GM23338 (cell line): Measurements from ENCODE around the gene INPP4A. TPM values are rescaled to one million over a fixed set of nuclear protein-coding genes. Genes with fewer than 3 reads are reported as not detected.

Source experiments
- ATAC-seq: fragments of 200-7000 bp; cut with Tn5 transposase; 3 replicates; pipeline ENCODE4 v1.9.1; 2020
- DNase-seq: peaks from one replicate; pipeline ENCODE4 v3.0.0-alpha.2; 2015; ENCODE audit warnings: low spot score
- H2AFZ ChIP-seq: fragments of 200-600 bp; sonication (generic); 2 replicates; pipeline ENCODE4 v1.8.0; 2016; ENCODE audit warnings: antibody characterized with exemption, mild to moderate bottlenecking, moderate library complexity
- H3F3A ChIP-seq: fragments of 200-600 bp; sonication (generic); replicated peaks from 2 replicates; pipeline ENCODE4 v1.8.0; 2017; ENCODE audit warnings: antibody characterized with exemption, mixed run types, low read depth
- H3K27ac ChIP-seq: fragments of 200-600 bp; sonication (generic); 2 replicates; pipeline ENCODE4 v1.6.1; 2016; ENCODE audit warnings: low read depth
- H3K27me3 ChIP-seq: fragments of 200-600 bp; sonication (generic); 2 replicates; pipeline ENCODE4 v1.8.0; 2016; ENCODE audit warnings: mild to moderate bottlenecking, mixed run types, moderate library complexity; ENCODE audit not compliant: insufficient read depth
- H3K36me3 ChIP-seq: fragments of 200-600 bp; sonication (generic); 2 replicates; pipeline ENCODE4 v1.8.0; 2016; ENCODE audit warnings: mild to moderate bottlenecking; ENCODE audit not compliant: insufficient read depth
- H3K4me1 ChIP-seq: fragments of 200-600 bp; sonication (generic); 2 replicates; pipeline ENCODE4 v1.8.0; 2016; ENCODE audit warnings: mild to moderate bottlenecking, moderate library complexity; ENCODE audit not compliant: insufficient read depth
- H3K4me2 ChIP-seq: fragments of 200-600 bp; sonication (generic); 2 replicates; pipeline ENCODE4 v1.7.1; 2017; ENCODE audit warnings: mixed run types
- H3K4me3 ChIP-seq: fragments of 200-600 bp; sonication (generic); 2 replicates; pipeline ENCODE4 v1.6.1; 2016; ENCODE audit warnings: mixed run types
- H3K79me2 ChIP-seq: fragments of 200-600 bp; sonication (generic); replicated peaks from 2 replicates; pipeline ENCODE4 v1.8.0; 2017; ENCODE audit warnings: mild to moderate bottlenecking; ENCODE audit not compliant: insufficient read depth
- H3K9me2 ChIP-seq: fragments of 200-600 bp; sonication (generic); 2 replicates; pipeline ENCODE4 v1.8.0; 2017; ENCODE audit not compliant: insufficient read depth
- H4K20me1 ChIP-seq: fragments of 200-600 bp; sonication (generic); replicated peaks from 2 replicates; pipeline ENCODE4 v1.8.0; 2017; ENCODE audit warnings: mild to moderate bottlenecking; ENCODE audit not compliant: insufficient read depth
- H3K27ac Mint-ChIP-seq: 2 replicates; pipeline ENCODE4 v1.8.0; 2020; ENCODE audit warnings: inconsistent platforms, mild to moderate bottlenecking, moderate library complexity, mixed read lengths
- H3K27me3 Mint-ChIP-seq: 3 replicates; pipeline ENCODE4 v1.8.0; 2022; ENCODE audit warnings: low read depth, mild to moderate bottlenecking, moderate library complexity, mixed read lengths, inconsistent platforms; ENCODE audit not compliant: insufficient read depth, poor library complexity
- H3K36me3 Mint-ChIP-seq: 3 replicates; pipeline ENCODE4 v1.8.0; 2021; ENCODE audit warnings: low read depth, mild to moderate bottlenecking, inconsistent platforms, moderate library complexity, mixed read lengths
- H3K4me1 Mint-ChIP-seq: 3 replicates; pipeline ENCODE4 v1.8.0; 2020; ENCODE audit warnings: mild to moderate bottlenecking, inconsistent platforms, mixed read lengths
- H3K4me3 Mint-ChIP-seq: 3 replicates; pipeline ENCODE4 v1.8.0; 2021; ENCODE audit warnings: moderate library complexity, mild to moderate bottlenecking, inconsistent platforms, mixed read lengths
- H3K9me3 Mint-ChIP-seq: 3 replicates; pipeline ENCODE4 v1.8.0; 2020; ENCODE audit warnings: moderate library complexity, mild to moderate bottlenecking, inconsistent platforms, mixed read lengths
- CREB1 ChIP-seq: fragments of 250-450 bp; sonication (Bioruptor Pico); IDR thresholded peaks from 2 replicates; pipeline ENCODE4 v1.5.0; 2020; ENCODE audit warnings: low read depth, mild to moderate bottlenecking, moderate library complexity
- ETS1 ChIP-seq: IDR thresholded peaks from 2 replicates; pipeline ENCODE4 v1.6.1; 2016; ENCODE audit warnings: antibody characterized with exemption
- EZH2 ChIP-seq: fragments of 200-600 bp; sonication (generic); IDR thresholded peaks from one replicate; pipeline ENCODE4 v1.8.0; 2017; ENCODE audit warnings: antibody characterized with exemption, mild to moderate bottlenecking, low read depth; ENCODE audit not compliant: unreplicated experiment
- EZH2phosphoT487 ChIP-seq: fragments of 200-600 bp; sonication (generic); IDR thresholded peaks from one replicate; pipeline ENCODE4 v1.8.1; 2018; ENCODE audit warnings: antibody characterized with exemption; ENCODE audit not compliant: unreplicated experiment
- JUNB ChIP-seq: IDR thresholded peaks from one replicate; pipeline ENCODE4 v1.6.1; 2016; ENCODE audit warnings: antibody characterized with exemption; ENCODE audit not compliant: unreplicated experiment
- NANOG ChIP-seq: IDR thresholded peaks from 2 replicates; pipeline ENCODE4 v1.6.1; 2016; ENCODE audit warnings: antibody characterized with exemption, borderline replicate concordance
- POLR2AphosphoS5 ChIP-seq: IDR thresholded peaks from 2 replicates; pipeline ENCODE4 v1.6.1; 2016; ENCODE audit warnings: antibody characterized with exemption, low read depth
- STAT1 ChIP-seq: IDR thresholded peaks from one replicate; pipeline ENCODE4 v1.6.1; 2016; ENCODE audit warnings: antibody characterized with exemption; ENCODE audit not compliant: unreplicated experiment
- ZNF114 ChIP-seq: fragments of 250-450 bp; sonication (Bioruptor Pico); IDR thresholded peaks from 2 replicates; pipeline ENCODE4 v1.5.0; 2020; ENCODE audit warnings: mild to moderate bottlenecking, moderate library complexity
- ZNF331 ChIP-seq: fragments of 250-450 bp; sonication (Bioruptor Pico); IDR thresholded peaks from 2 replicates; pipeline ENCODE4 v1.5.0; 2020; ENCODE audit warnings: low read depth, mild to moderate bottlenecking, moderate library complexity
- ZNF462 ChIP-seq: fragments of 250-450 bp; sonication (Bioruptor Pico); IDR thresholded peaks from 2 replicates; pipeline ENCODE4 v1.5.0; 2020; ENCODE audit warnings: mild to moderate bottlenecking, moderate library complexity
- polyA plus RNA-seq: library from polyadenylated mRNA; unstranded; fragments of >200 nt; fragmentation: Nextera tagmentation; extraction: Ambion mirVana; gene quantifications from 2 replicates; pipeline ENCODE4 v1.2.1, GENCODE V29; 2016
- total RNA-seq: library from RNA; depleted of rRNA; stranded (reverse); fragments of >200 nt; shearing (Covaris generic); gene quantifications from 2 replicates; pipeline ENCODE4 v1.2.3, GENCODE V29; 2014
- TF ChIP-seq, protein P1 (sequence below), 2 experiments: fragments of 200-600 bp in 1 of 2; sonication (generic) in 1 of 2; conservative IDR thresholded peaks; 2 replicates each; pipeline versions ENCODE4 v1.5.1 to v1.6.1; 2016 to 2017; ENCODE audit warnings: antibody characterized with exemption in 2 of 2, low read depth in 2 of 2, mild to moderate bottlenecking in 2 of 2, moderate library complexity in 1 of 2
- TF ChIP-seq, protein P2 (sequence below): IDR thresholded peaks from one replicate; pipeline ENCODE4 v1.6.1; 2018; ENCODE audit warnings: antibody characterized with exemption; ENCODE audit not compliant: unreplicated experiment

The INPP4A gene
- total and polyA plus RNA-seq, 2 experiments from 2014 or later: 8.5 to 36.9 TPM

GRCh38 chr2:98546186-98546585, 101.5 kb downstream of the INPP4A start:
- Histone ChIP-seq H3K27ac (no peak overlapping the region), H3K4me3 (no peak overlapping the region), H3K4me1 (no peaks in the 10 kb centered on the region), H3K9me2 (no peaks in the 10 kb centered on the region), H3K36me3 (no peaks in the 10 kb centered on the region; the same call in 1 of the 2 replicates), H3K79me2 (no peaks in the 10 kb centered on the region), H3K4me2 (no peak overlapping the region), H3K27me3 (no peaks in the 10 kb centered on the region), H4K20me1 (no peaks in the 10 kb centered on the region; the same call in 1 of the 2 replicates), H3F3A (no peaks in the 10 kb centered on the region), H2AFZ (no peak overlapping the region)
- Mint-ChIP-seq H3K27ac (no peak overlapping the region), H3K36me3 (peaks cover 33% of the 10 kb centered on the region; the same call in 2 of the 3 replicates), H3K4me3 (no peak overlapping the region), H3K4me1 (no peaks in the 10 kb centered on the region; the same call in 2 of the 3 replicates), H3K9me3 (no peaks in the 10 kb centered on the region), H3K27me3 (peaks cover 13% of the 10 kb centered on the region)
- TF ChIP-seq ZNF114 (no peak), JUNB (no peak), POLR2AphosphoS5 (no peak), NANOG (no peak), CREB1 (no peak), EZH2phosphoT487 (no peak), STAT1 (no peak), ZNF462 (CRISPR knock-in tag) (no peak), EZH2 (no peak), ZNF331 (no peak), ETS1 (no peak)
- TF ChIP-seq, protein P1, sequence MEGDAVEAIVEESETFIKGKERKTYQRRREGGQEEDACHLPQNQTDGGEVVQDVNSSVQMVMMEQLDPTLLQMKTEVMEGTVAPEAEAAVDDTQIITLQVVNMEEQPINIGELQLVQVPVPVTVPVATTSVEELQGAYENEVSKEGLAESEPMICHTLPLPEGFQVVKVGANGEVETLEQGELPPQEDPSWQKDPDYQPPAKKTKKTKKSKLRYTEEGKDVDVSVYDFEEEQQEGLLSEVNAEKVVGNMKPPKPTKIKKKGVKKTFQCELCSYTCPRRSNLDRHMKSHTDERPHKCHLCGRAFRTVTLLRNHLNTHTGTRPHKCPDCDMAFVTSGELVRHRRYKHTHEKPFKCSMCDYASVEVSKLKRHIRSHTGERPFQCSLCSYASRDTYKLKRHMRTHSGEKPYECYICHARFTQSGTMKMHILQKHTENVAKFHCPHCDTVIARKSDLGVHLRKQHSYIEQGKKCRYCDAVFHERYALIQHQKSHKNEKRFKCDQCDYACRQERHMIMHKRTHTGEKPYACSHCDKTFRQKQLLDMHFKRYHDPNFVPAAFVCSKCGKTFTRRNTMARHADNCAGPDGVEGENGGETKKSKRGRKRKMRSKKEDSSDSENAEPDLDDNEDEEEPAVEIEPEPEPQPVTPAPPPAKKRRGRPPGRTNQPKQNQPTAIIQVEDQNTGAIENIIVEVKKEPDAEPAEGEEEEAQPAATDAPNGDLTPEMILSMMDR (conservative IDR thresholded peaks at IDR 0.05; ENCODE audit: low read depth in 2 of 2): no peak
- TF ChIP-seq, protein P2, sequence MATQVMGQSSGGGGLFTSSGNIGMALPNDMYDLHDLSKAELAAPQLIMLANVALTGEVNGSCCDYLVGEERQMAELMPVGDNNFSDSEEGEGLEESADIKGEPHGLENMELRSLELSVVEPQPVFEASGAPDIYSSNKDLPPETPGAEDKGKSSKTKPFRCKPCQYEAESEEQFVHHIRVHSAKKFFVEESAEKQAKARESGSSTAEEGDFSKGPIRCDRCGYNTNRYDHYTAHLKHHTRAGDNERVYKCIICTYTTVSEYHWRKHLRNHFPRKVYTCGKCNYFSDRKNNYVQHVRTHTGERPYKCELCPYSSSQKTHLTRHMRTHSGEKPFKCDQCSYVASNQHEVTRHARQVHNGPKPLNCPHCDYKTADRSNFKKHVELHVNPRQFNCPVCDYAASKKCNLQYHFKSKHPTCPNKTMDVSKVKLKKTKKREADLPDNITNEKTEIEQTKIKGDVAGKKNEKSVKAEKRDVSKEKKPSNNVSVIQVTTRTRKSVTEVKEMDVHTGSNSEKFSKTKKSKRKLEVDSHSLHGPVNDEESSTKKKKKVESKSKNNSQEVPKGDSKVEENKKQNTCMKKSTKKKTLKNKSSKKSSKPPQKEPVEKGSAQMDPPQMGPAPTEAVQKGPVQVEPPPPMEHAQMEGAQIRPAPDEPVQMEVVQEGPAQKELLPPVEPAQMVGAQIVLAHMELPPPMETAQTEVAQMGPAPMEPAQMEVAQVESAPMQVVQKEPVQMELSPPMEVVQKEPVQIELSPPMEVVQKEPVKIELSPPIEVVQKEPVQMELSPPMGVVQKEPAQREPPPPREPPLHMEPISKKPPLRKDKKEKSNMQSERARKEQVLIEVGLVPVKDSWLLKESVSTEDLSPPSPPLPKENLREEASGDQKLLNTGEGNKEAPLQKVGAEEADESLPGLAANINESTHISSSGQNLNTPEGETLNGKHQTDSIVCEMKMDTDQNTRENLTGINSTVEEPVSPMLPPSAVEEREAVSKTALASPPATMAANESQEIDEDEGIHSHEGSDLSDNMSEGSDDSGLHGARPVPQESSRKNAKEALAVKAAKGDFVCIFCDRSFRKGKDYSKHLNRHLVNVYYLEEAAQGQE: no peak
- ATAC-seq (no peak), DNase-seq (no peak)
